Mesenchymal stem cell (in vitro differentiated cells and primary cell): Measurements from ENCODE around the gene ZHX3.

Experiments
- DNase-seq: peaks from one replicate; pipeline ENCODE4 v3.0.0-alpha.2; 2013
- H2AFZ ChIP-seq: one replicate; pipeline ENCODE4 v1.6.1; 2013; ENCODE audit warnings: low read depth, mild to moderate bottlenecking, control low read depth, inconsistent platforms, low read length, moderate library complexity
- H2AK5ac ChIP-seq: 2 replicates; pipeline ENCODE4 v1.6.1; 2013; ENCODE audit warnings: low read length, moderate library complexity, mild to moderate bottlenecking, inconsistent platforms; ENCODE audit not compliant: severe bottlenecking
- H2BK120ac ChIP-seq: one replicate; pipeline ENCODE4 v1.6.1; 2013; ENCODE audit warnings: low read depth, mild to moderate bottlenecking, inconsistent platforms, low read length, moderate library complexity
- H2BK12ac ChIP-seq, 2 experiments: one replicate each; pipeline ENCODE4 v1.6.1; 2013; ENCODE audit warnings: inconsistent platforms in 2 of 2, low read length in 2 of 2, mild to moderate bottlenecking in 2 of 2, moderate library complexity in 2 of 2, control low read depth in 1 of 2
- H2BK15ac ChIP-seq: one replicate; pipeline ENCODE4 v1.6.1; 2013; ENCODE audit warnings: mild to moderate bottlenecking, low read depth, inconsistent platforms; ENCODE audit not compliant: poor library complexity, severe bottlenecking
- H2BK5ac ChIP-seq: 2 replicates; pipeline ENCODE4 v1.6.1; 2013; ENCODE audit warnings: low read depth, mild to moderate bottlenecking, low read length, control low read depth, inconsistent platforms; ENCODE audit not compliant: poor library complexity, severe bottlenecking
- H3K14ac ChIP-seq, 2 experiments: one replicate each; pipeline ENCODE4 v1.6.1; 2013; ENCODE audit warnings: inconsistent platforms in 2 of 2, low read length in 2 of 2, control low read depth in 1 of 2, mild to moderate bottlenecking in 1 of 2, moderate library complexity in 1 of 2
- H3K18ac ChIP-seq, 2 experiments: one replicate each; pipeline ENCODE4 v1.6.1; 2013; ENCODE audit warnings: inconsistent platforms in 2 of 2, low read length in 2 of 2, control low read depth in 1 of 2, low read depth in 1 of 2, mild to moderate bottlenecking in 1 of 2
- H3K23ac ChIP-seq, 2 experiments: one replicate each; pipeline ENCODE4 v1.6.1; 2013; ENCODE audit warnings: inconsistent platforms in 2 of 2, low read length in 2 of 2, mild to moderate bottlenecking in 2 of 2, moderate library complexity in 2 of 2, control low read depth in 1 of 2
- H3K27ac ChIP-seq: 2 replicates; pipeline ENCODE4 v1.5.1; 2013; ENCODE audit warnings: mild to moderate bottlenecking, moderate library complexity, low read length, control low read depth, inconsistent platforms; ENCODE audit not compliant: poor library complexity, severe bottlenecking
- H3K27me3 ChIP-seq, 2 experiments: 2 replicates each; pipeline versions ENCODE4 v1.6.1 to v1.7.0; 2013; ENCODE audit warnings: low read length in 2 of 2, mild to moderate bottlenecking in 2 of 2, moderate library complexity in 2 of 2, control low read depth in 1 of 2, inconsistent platforms in 1 of 2; ENCODE audit not compliant: control insufficient read depth in 1 of 2, insufficient read depth in 1 of 2
- H3K36me3 ChIP-seq, 2 experiments: 2 replicates each; pipeline versions ENCODE4 v1.6.1 to v1.7.0; 2013; ENCODE audit warnings: low read length in 2 of 2, control low read depth in 1 of 2, inconsistent platforms in 1 of 2, low read depth in 1 of 2, mild to moderate bottlenecking in 1 of 2; ENCODE audit not compliant: insufficient read depth in 2 of 2, control insufficient read depth in 1 of 2
- H3K4ac ChIP-seq, 2 experiments: one replicate each; pipeline ENCODE4 v1.6.1; 2013; ENCODE audit warnings: inconsistent platforms in 2 of 2, low read length in 2 of 2, mild to moderate bottlenecking in 2 of 2, moderate library complexity in 2 of 2, control low read depth in 1 of 2, low read depth in 1 of 2
- H3K4me1 ChIP-seq: 2 replicates; pipeline ENCODE4 v1.6.1; 2013; ENCODE audit warnings: low read depth, low read length, control low read depth; ENCODE audit not compliant: control insufficient read depth, insufficient read depth
- H3K4me2 ChIP-seq: 2 replicates; pipeline ENCODE4 v1.6.1; 2013; ENCODE audit warnings: low read length, mild to moderate bottlenecking, inconsistent platforms; ENCODE audit not compliant: poor library complexity, severe bottlenecking
- H3K4me3 ChIP-seq, 2 experiments: 2 replicates each; pipeline versions ENCODE4 v1.5.1 to v1.7.0; 2013; ENCODE audit warnings: low read length in 2 of 2, mild to moderate bottlenecking in 2 of 2, control low read depth in 1 of 2, low read depth in 1 of 2; ENCODE audit not compliant: insufficient read depth in 1 of 2
- H3K79me1 ChIP-seq: replicated peaks from 2 replicates; pipeline ENCODE4 v1.6.1; 2013; ENCODE audit warnings: mild to moderate bottlenecking, control low read depth, low read length, inconsistent platforms; ENCODE audit not compliant: poor library complexity, severe bottlenecking
- H3K9ac ChIP-seq: 2 replicates; pipeline ENCODE4 v1.7.0; 2013; ENCODE audit warnings: mild to moderate bottlenecking, low read length, moderate library complexity
- H3K9me3 ChIP-seq: 2 replicates; pipeline ENCODE4 v1.7.0; 2013; ENCODE audit warnings: mild to moderate bottlenecking, low read length; ENCODE audit not compliant: control insufficient read depth
- H4K8ac ChIP-seq: one replicate; pipeline ENCODE4 v1.6.1; 2013; ENCODE audit warnings: inconsistent platforms, mild to moderate bottlenecking, low read length, moderate library complexity
- H4K91ac ChIP-seq: one replicate; pipeline ENCODE4 v1.6.1; 2013; ENCODE audit warnings: mild to moderate bottlenecking, low read length, inconsistent platforms
- WGBS: methylation state at CpG from one replicate; pipeline ENCODE4 v1.1.7; 2013; ENCODE audit warnings: mixed read lengths; 5-methylcytosine and 5-hydroxymethylcytosine counted together

Gene ZHX3

GRCh38 chr20:41334443-41335421, 17.2 kb upstream of the ZHX3 start:
- no peak overlapping the region for H2BK15ac ChIP-seq

DNA sequence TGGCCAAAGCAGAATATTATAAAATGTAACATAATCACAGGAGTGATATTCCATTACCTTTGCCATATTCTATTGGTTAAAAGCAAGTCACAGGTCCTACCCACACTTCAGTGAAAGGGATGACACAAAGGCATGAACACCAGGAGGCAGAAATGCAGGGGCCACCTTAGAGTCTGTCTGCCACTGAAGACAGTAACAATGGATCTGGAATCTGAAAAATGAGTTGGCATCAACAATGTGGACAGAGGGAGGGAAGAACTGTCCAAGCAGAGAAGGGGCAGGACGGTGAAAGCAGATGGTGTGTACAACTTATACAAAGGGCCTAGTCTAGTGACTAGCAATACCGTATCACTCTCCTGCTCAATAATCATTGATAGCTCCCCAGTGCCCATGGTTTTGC, 16.5 kb upstream of the ZHX3 start:
- H3K23ac ChIP-seq, result no peak overlapping the region
- no peak overlapping the region for H3K18ac ChIP-seq
- H3K4me2 ChIP-seq, result no peak overlapping the region
- no peak for DNase-seq
- no peak overlapping the region for H3K4ac ChIP-seq
- H2BK15ac ChIP-seq, result no peak overlapping the region
- no peak overlapping the region for H3K4me3 ChIP-seq
- no peaks in the 10 kb centered on the region for H3K36me3 ChIP-seq
- H2BK5ac ChIP-seq, result no peak overlapping the region
- no peaks in the 10 kb centered on the region for H3K79me1 ChIP-seq
- H3K9me3 ChIP-seq, result no peaks in the 10 kb centered on the region
- H2AK5ac ChIP-seq, result no peak overlapping the region
- no peaks in the 10 kb centered on the region for H3K27me3 ChIP-seq
- H3K27ac ChIP-seq, result no peak overlapping the region
- no peak overlapping the region for H2BK120ac ChIP-seq
- no peak overlapping the region for H2BK12ac ChIP-seq
- WGBS, result 87% methylated on average over 2 of the region's 2 CpGs
- H3K9ac ChIP-seq, result no peak overlapping the region
- H4K91ac ChIP-seq, result peak overlapping the region; percentile 18
- H3K14ac ChIP-seq, result no peak overlapping the region
- no peak overlapping the region for H2AFZ ChIP-seq
- peaks cover 10% of the 10 kb centered on the region for H3K4me1 ChIP-seq
- H4K8ac ChIP-seq, result no peak overlapping the region

More at GRCh38 chr20:41334443-41335421, 17.2 kb upstream of the ZHX3 start:
- H2BK120ac ChIP-seq, result no peak overlapping the region
- H3K18ac ChIP-seq, result peak overlapping the region in 1 of 2 experiments; percentile 43
- H3K4me3 ChIP-seq, result no peak overlapping the region
- H3K27me3 ChIP-seq, result no peaks in the 10 kb centered on the region
- peaks cover 10% of the 10 kb centered on the region for H3K4me1 ChIP-seq
- DNase-seq, result no peak
- no peaks in the 10 kb centered on the region for H3K79me1 ChIP-seq
- no peak overlapping the region for H4K91ac ChIP-seq
- no peak overlapping the region for H3K4me2 ChIP-seq
- H2BK12ac ChIP-seq, result peak overlapping the region in 1 of 2 experiments; percentile 60
- peak overlapping the region in 1 of 2 experiments; percentile 29 for H3K14ac ChIP-seq
- H3K4ac ChIP-seq, result no peak overlapping the region
- H3K9me3 ChIP-seq, result no peaks in the 10 kb centered on the region
- WGBS, result 91% methylated on average over 12 of the region's 15 CpGs
- no peak overlapping the region for H2BK5ac ChIP-seq
- H2AFZ ChIP-seq, result peak overlapping the region; percentile 52
- no peak overlapping the region for H4K8ac ChIP-seq
- no peaks in the 10 kb centered on the region for H3K36me3 ChIP-seq
- H2AK5ac ChIP-seq, result no peak overlapping the region
- peak overlapping the region; percentile 55 for H3K27ac ChIP-seq
- no peak overlapping the region for H3K9ac ChIP-seq
- H3K23ac ChIP-seq, result peak overlapping the region in 1 of 2 experiments; percentile 19

DNA sequence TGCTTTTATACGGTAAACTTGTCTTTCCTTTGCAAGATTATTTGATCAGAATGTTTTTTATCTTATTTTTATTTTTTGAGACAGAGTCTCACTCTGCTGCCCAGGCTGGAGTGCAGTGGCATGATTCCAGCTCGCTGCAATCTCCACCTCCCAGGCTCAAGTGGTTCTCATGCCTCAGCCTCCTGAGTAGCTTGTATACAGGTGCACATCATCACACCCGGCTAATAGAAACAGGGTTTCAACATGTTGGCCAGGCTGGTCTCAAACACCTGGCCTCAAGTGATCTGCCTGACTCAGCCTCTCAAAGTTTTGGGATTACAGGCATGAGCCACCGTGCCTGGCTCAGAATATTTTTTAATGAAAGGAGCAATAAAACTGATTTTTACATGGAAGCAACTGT, 14.2 kb upstream of the ZHX3 start:
- H3K4me1 ChIP-seq, result peaks cover 8% of the 10 kb centered on the region
- H2AK5ac ChIP-seq, result no peak overlapping the region

GRCh38 chr20:41330941-41331340, 13.4 kb upstream of the ZHX3 start:
- Histone ChIP-seq H2BK120ac (no peak overlapping the region), H3K4me2 (no peak overlapping the region), H3K4me1 (peaks cover 8% of the 10 kb centered on the region), H2AK5ac (no peak overlapping the region), H2BK5ac (no peak overlapping the region), H3K9ac (no peak overlapping the region), H3K14ac (no peak overlapping the region), H3K27ac (no peak overlapping the region), H3K27me3 (no peaks in the 10 kb centered on the region), H4K91ac (no peak overlapping the region), H3K36me3 (no peaks in the 10 kb centered on the region), H3K9me3 (no peaks in the 10 kb centered on the region), H2AFZ (no peak overlapping the region), H3K23ac (no peak overlapping the region), H3K18ac (peak overlapping the region in 1 of 2 experiments; percentile 46), H3K4ac (no peak overlapping the region), H2BK12ac (peak overlapping the region; percentile 37 to 41), H3K79me1 (no peaks in the 10 kb centered on the region), H4K8ac (peak overlapping the region; percentile 27), H2BK15ac (no peak overlapping the region), H3K4me3 (no peak overlapping the region)
- WGBS, result 100% methylated on average over 1 of the region's 1 CpG
- no peak for DNase-seq

More for the DNA sequence above, 14.2 kb upstream of the ZHX3 start:
- H3K4me2 ChIP-seq, result no peak overlapping the region
- WGBS, result over 99% methylated on average over 3 of the region's 4 CpGs
- H2BK120ac ChIP-seq, result no peak overlapping the region
- no peak overlapping the region for H3K18ac ChIP-seq
- H2BK12ac ChIP-seq, result no peak overlapping the region
- H3K9ac ChIP-seq, result no peak overlapping the region
- no peaks in the 10 kb centered on the region for H3K36me3 ChIP-seq
- no peak overlapping the region for H3K14ac ChIP-seq
- H3K4ac ChIP-seq, result no peak overlapping the region
- H3K23ac ChIP-seq, result no peak overlapping the region
- no peak overlapping the region for H3K4me3 ChIP-seq
- no peak for DNase-seq
- H3K79me1 ChIP-seq, result no peaks in the 10 kb centered on the region
- H4K8ac ChIP-seq, result no peak overlapping the region
- H4K91ac ChIP-seq, result no peak overlapping the region
- no peak overlapping the region for H3K27ac ChIP-seq
- H2BK15ac ChIP-seq, result no peak overlapping the region
- no peaks in the 10 kb centered on the region for H3K9me3 ChIP-seq
- no peak overlapping the region for H2BK5ac ChIP-seq
- H3K27me3 ChIP-seq, result no peaks in the 10 kb centered on the region
- H2AFZ ChIP-seq, result no peak overlapping the region
